HG03342 (cell line): Measurements from ENCODE around the gene IRF4.
"Not testable (repeated sequence)": the region's sequence is repeated elsewhere in the genome, so short reads cannot be mapped to it uniquely, and the experiment has no call there.

ENCODE experiments used
- ATAC-seq: cut with Tn5 transposase; IDR thresholded peaks from one replicate; pipeline ENCODE4 v1.9.1; 2021; ENCODE audit warnings: mild to moderate bottlenecking, moderate library complexity; ENCODE audit not compliant: unreplicated experiment

The IRF4 gene

GRCh38 chr6:411402-412145 lies 20.0 kb downstream of the IRF4 start:
- no peak for ATAC-seq

GRCh38 chr6:412146-412886 lies 20.8 kb downstream of the IRF4 start:
- no peak for ATAC-seq

- no peak for ATAC-seq
Observed at GRCh38 chr6:414447-414846, 22.9 kb downstream of the IRF4 start.

- ATAC-seq = no peak
Observed at GRCh38 chr6:415087-415486, 23.5 kb downstream of the IRF4 start.

- ATAC-seq = no peak
Observed at GRCh38 chr6:421211-421610, 29.7 kb downstream of the IRF4 start.

- peak; percentile 86 for ATAC-seq
Observed at GRCh38 chr6:422433-423054, 31.0 kb downstream of the IRF4 start.

- ATAC-seq = no peak
Observed at GRCh38 chr6:423055-423798, 31.7 kb downstream of the IRF4 start.

- ATAC-seq = no peak
Observed at GRCh38 chr6:423799-424345, 32.3 kb downstream of the IRF4 start.

- ATAC-seq = no peak
Observed at GRCh38 chr6:424741-425417, 33.3 kb downstream of the IRF4 start.

GRCh38 chr6:425418-425788 lies 33.9 kb downstream of the IRF4 start:
- ATAC-seq = not testable (repeated sequence)

- not testable (repeated sequence) for ATAC-seq
Observed at GRCh38 chr6:426198-426738, 34.7 kb downstream of the IRF4 start.

- ATAC-seq = no peak
Observed at GRCh38 chr6:428047-428603, 36.6 kb downstream of the IRF4 start.

- no peak for ATAC-seq
Observed at GRCh38 chr6:429515-430121, 38.1 kb downstream of the IRF4 start.

GRCh38 chr6:431504-431903 lies 40.0 kb downstream of the IRF4 start:
- ATAC-seq = peak; percentile 43

GRCh38 chr6:431986-432385 lies 40.4 kb downstream of the IRF4 start:
- ATAC-seq = no peak

GRCh38 chr6:434051-434705 lies 42.6 kb downstream of the IRF4 start:
- ATAC-seq = no peak

- no peak for ATAC-seq
Observed at GRCh38 chr6:435441-436307, 44.1 kb downstream of the IRF4 start.
